HG03520 (cell line): ENCODE measurements around the gene ADRA2B.
"Not testable (repeated sequence)": the region's sequence is repeated elsewhere in the genome, so short reads cannot be mapped to it uniquely, and the experiment has no call there.

Experiments used
- ATAC-seq: cut with Tn5 transposase; IDR thresholded peaks from one replicate; pipeline ENCODE4 v1.9.1; 2021; ENCODE audit warnings: mild to moderate bottlenecking, moderate library complexity; ENCODE audit not compliant: unreplicated experiment

Gene ADRA2B

GRCh38 chr2:96071087-96071976 is 45.0 kb downstream of the ADRA2B start:
- ATAC-seq = not testable (repeated sequence)

GRCh38 chr2:96070351-96070750 is 46.0 kb downstream of the ADRA2B start:
- ATAC-seq = not testable (repeated sequence)

GRCh38 chr2:96069878-96070277 is 46.5 kb downstream of the ADRA2B start:
- not testable (repeated sequence) for ATAC-seq

DNA sequence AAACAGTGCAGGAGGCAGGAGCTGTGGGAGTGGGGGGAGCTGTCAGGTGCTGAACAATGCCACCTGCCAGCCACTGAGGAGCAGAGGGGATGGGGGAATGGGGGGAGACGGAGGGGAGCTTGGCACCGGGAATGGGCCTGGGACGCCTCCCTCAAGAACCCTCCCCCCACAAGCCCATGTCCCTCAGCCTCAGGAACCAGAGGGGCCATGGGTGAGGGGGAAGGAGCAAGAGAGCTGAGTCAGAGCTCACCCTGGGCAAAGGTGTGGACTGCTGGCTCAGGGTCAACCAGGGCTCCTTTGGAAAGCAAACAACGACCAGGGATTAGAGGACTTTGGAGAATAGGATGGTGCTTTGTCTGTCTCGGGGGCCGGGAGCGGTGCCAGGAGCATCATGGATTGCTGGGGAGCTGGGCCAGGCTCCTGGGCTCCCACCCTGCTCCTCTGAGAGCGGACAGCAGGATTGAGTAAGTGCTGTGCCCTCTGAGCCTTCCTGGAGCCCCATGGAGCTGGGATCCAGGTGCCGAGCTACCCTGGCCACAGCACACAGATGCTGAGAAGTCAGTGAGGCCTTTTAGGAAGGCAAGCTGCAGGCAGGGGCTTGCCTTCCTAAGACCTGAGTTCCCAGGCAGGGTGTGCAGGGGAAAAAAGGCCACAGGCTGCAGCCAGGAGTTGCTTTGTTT is 48.3 kb downstream of the ADRA2B start:
- not testable (repeated sequence) for ATAC-seq

- not testable (repeated sequence) for ATAC-seq
Measured at GRCh38 chr2:96067098-96067660, 49.2 kb downstream of the ADRA2B start.

DNA sequence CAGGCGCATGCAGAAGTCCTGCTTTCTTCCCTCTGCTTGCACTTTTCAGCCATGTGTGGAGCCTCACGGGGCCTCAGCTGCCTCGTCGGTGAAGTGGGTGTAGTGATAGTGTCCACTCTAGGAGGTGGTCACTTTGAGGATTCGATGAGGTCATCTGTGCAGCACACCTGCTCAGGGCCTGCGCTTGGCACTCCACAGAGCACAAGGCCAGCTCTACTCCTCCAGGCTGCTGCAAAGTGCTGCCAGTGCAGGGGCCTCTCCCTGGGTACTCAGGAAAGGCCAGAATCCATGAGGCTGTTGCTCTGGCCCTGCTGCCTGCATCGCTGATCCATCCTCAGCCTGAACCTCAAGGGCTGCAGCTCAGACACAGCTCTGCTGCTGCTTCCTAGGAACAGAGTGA is 49.9 kb downstream of the ADRA2B start:
- ATAC-seq = not testable (repeated sequence)

DNA sequence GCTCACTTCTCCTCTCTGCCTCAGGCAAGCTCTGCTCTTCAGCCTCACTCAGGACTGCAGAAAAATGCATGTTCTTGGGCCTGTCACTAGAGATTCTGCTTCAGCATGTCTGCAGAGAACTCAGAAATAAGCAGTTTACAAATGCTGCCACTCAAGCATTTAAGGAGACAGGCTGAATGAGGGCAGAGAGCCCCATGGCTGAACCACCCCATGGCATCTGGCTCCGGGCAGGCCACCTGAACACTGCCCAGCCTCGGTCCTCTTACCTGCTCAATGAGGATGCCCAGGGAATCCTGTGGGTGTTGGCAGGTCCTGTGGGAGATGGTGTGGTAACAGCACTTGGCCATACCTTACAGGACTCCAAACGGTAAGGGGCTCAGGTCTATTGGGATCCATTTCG is 50.4 kb downstream of the ADRA2B start:
- ATAC-seq = not testable (repeated sequence)

- ATAC-seq = no peak
Measured at GRCh38 chr2:96065381-96065930, 50.9 kb downstream of the ADRA2B start.

GRCh38 chr2:96064760-96065159 is 51.6 kb downstream of the ADRA2B start:
- ATAC-seq = not testable (repeated sequence)

- not testable (repeated sequence) for ATAC-seq
Measured at GRCh38 chr2:96064047-96064675, 52.2 kb downstream of the ADRA2B start.

GRCh38 chr2:96063116-96063899 is 53.1 kb downstream of the ADRA2B start:
- ATAC-seq = not testable (repeated sequence)
